Muscle of back (tissue), 11 donors: ENCODE measurements around the gene CITED2. TPM values are rescaled to one million over a fixed set of nuclear protein-coding genes. Genes with fewer than 3 reads are reported as not detected.
A peak's percentile ranks its signal among the peaks of the same experiment; 100 is the strongest.
"Not testable (repeated sequence)": the region's sequence is repeated elsewhere in the genome, so short reads cannot be mapped to it uniquely, and the experiment has no call there.

Experiments used
- DNase-seq, 3 donors: peaks; one replicate each; pipeline versions ENCODE4 v3.0.0 to v3.0.0-alpha.2; 2013
- polyA plus RNA-seq, 10 donors: library from polyadenylated mRNA; unstranded; fragments of 120-200 nt; gene quantifications; one replicate each; pipeline ENCODE4 v1.2.1, GENCODE V29; 2013; ENCODE audit not compliant: insufficient read length in 10 of 10

CITED2 gene
- polyA plus RNA-seq, 10 donors: 61.2 to 117 (median 96.5) TPM

DNA sequence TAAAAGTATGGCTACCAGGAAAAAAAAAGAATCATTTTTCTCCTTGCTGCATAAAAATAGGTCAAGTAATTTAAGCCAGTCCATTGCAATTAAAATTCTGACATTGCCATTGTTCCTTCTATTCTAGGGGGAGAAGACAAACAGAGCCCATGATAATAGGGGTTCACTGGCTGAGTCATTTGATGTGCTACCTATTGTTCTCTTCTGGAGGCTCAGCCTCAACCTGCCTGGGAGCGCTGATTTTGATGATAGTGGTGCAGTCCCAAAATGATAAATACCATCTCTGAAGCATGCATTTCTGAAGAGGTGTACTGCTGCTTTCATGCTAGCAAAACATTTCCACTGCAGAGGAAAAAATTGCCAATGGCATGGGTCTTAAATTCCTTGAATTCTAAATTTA lies 5.8 kb downstream of the CITED2 start:
- no peak for DNase-seq

DNA sequence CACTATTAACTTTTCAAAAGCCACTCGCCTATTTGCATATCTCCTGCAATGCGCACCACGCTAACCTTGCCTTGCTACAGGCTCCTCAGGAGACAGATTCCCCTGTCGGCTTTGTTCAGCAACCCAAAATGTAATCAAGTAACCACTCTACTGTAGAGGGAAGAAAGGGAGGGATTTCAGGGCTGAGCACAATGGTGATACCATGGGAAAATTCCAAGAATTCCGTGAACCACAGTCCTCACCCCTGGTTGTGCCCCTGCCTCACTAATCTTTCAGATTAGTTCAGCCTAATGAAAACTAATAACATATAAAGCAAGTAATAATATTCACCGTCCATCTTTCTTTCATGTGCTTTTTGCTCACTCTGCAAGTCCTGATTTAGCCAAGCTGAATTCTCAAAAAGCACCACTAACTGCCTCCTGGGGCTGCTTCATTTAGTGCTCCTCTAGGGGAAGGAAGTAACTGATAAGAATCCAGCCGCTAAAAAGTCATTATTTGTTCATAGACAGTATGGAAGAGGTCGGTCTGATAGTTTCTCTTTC lies 6.6 kb downstream of the CITED2 start:
- no peak for DNase-seq

DNA sequence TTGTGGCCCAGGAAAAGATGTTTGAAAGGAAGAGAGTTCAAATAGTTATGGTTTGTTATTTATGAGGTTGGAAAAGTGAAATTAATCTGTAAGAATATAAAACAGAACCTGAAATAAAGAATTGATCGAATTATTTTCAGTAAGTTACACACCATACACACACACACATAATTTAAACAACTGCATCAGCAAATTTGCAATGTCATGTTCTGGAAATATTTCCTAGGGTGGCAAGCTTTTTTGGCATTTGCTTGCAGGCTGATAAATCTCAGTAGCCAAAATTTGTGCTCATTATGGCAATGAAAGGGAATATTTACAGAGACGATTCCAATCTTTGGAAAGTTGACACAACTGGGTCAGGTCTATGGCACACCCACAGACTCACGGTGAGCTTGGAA lies 9.5 kb downstream of the CITED2 start:
- no peak for DNase-seq

DNA sequence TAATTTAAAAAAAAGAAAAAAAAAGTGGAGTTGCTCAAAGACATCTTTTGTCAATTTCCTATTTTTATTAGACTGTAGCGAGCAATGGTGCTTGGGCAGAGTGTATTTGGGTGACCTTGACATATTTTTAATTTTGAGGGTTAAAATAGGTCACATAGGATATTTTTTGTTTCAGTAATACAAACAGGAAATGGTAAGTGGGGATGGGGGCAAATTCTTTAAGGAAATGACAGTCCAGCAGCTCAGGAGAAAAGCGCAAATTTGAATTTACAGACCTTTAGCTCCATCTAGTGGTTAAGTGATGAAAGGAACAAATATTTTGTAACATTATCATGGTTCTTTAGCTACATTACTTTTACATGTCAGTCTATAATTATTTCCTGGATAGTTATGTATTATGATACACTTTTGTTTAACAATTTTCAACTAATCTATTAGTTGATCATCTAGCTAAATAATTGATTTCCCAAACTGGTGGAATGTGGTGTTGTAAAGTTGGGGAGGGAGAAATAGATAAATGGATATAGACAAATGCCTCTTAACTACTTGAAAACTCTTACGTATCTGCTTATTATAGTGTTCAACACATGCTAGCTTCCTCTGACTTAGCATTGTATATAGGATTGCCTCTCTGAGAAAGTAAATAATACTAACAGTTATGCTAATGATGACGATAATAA lies 10.0 kb downstream of the CITED2 start:
- DNase-seq: peak; percentile 49 to 73 (median 64)

DNA sequence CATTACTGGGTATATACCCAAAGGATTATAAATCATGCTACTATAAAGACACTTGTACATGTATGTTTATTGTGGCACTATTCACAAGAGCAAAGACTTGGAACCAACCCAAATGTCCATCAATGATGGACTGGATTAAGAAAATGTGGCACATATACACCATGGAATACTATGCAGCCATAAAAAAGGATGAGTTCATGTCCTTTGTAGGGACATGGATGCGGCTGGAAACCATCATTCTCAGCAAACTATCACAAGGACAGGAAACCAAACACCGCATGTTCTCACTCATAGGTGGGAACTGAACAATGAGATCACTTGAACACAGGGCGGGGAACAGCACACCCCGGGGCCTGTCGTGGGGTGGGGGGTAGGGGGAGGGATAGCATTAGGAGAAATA lies 10.7 kb downstream of the CITED2 start:
- not testable (repeated sequence) for DNase-seq

DNA sequence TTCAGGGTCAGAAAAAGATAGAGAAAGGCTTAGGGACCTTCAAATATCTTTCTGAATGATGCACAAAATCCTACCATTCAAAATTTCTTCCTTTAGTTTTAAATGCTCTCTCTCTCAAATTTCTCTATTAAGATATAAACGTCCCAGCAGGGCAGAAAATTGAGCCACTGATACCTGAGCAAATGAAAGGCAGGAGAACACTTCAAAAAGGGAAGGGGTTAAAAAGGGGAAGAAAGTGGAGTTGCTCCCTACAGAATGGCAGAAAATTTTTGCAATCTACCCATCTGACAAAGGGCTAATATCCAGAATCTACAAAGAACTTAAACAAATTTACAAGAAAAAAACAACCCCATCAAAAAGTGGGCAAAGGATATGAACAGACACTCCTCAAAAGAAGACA lies 11.3 kb downstream of the CITED2 start:
- not testable (repeated sequence) for DNase-seq

DNA sequence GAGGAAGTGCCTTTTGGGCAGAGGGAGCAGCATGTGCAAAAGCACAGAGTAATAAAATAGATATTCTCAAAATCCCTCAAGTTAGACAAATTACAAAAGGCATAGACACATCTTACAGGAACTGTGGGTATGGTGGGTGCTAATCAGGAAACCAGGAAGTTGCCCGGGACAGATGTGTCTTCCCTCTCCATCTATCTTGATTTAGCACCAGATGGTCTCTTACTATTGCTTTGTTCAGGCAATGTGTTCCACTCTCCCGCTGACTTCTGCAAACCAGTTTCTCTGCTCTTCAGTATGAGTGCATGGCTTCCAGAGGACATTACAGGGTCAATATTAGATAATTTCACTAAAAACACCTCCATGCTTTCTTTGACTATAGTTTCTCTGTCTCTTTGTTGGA lies 13.2 kb downstream of the CITED2 start:
- no peak for DNase-seq

DNA sequence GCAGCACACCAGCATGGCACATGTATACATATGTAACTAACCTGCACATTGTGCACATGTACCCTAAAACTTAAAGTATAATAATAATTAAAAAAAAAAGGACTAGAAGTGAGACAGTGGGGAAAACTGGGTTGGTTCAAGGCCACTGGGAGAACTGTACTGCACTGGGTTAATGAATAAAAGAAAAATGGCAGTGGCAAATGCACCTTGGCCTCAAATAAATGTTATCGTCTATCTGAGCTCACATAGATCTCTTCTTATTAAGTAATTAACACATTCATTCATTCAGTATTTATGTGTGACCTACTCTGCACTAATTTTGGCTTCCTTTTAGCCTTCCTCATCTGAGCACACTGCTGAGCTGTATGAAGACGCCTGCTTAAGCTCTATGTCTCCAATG lies 17.5 kb downstream of the CITED2 start:
- no peak for DNase-seq

DNA sequence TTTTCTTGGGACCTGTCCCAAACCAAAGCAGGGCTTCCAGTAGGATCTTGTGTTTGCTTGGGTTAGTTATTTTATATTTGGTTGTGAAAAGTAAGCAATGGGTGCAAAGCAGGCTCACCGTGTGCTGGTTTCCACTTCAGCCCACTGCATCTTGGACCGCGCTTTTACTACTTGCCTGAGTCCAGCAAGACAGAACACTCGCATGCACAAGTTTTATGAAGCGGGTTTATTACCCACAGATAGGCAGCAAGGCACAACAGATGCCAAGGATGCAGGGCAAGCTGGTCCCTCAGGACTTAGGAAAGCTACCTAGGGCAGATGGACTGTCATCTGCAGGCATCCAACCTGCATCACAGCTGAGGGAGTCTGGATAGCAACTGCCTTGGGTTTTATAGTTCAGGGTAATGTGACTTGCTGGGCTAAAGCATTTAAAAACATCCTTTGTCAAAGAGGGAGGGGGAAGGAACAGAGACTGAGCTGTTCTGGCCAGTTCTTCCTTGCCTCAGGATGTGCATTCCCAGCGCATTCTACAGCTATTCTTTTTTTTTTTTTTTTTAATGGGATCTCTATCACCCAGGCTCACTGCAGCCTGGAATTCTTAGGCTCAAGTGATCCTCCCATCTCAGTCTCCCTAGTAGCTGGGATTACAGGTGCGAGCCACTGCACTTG lies 18.5 kb downstream of the CITED2 start:
- DNase-seq: no peak

DNA sequence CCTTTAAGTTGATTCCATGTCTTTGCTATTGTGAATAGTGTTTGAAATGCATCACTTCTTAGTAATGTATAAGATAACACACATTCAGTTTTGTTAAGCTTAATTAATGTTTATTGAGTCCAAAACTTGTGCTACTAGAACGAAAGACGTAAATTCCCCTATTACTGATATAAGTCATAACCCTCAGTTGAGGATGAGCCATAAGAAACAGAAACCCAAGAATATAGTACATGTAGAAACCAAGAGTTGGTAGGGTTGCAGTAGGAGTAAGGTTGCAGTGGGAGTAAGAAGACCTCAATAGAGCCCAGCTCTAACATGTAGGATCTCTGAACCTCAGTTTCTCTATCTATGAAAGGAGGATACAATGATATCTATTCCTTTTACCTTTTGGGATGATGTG lies 19.3 kb downstream of the CITED2 start:
- no peak for DNase-seq

DNA sequence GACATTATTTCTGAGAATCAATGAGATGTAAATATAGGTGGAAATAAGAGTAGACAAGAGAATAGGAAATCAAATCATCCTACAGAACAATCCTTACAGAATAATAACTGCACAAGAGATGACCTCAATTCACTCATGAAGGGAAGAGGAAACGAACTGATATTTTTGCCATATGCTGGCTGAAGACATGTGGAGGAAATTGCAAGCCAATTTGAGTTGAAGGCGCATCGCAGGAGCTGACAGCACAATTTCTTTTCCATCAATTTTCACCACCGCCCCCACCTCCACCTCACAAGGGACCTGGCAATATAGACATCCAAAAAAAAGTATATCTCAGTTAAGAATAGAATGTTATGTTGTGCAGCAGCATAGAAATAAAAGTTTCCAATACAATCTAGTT lies 20.3 kb downstream of the CITED2 start:
- DNase-seq: peak in 1 of 3 donors; percentile 61

DNA sequence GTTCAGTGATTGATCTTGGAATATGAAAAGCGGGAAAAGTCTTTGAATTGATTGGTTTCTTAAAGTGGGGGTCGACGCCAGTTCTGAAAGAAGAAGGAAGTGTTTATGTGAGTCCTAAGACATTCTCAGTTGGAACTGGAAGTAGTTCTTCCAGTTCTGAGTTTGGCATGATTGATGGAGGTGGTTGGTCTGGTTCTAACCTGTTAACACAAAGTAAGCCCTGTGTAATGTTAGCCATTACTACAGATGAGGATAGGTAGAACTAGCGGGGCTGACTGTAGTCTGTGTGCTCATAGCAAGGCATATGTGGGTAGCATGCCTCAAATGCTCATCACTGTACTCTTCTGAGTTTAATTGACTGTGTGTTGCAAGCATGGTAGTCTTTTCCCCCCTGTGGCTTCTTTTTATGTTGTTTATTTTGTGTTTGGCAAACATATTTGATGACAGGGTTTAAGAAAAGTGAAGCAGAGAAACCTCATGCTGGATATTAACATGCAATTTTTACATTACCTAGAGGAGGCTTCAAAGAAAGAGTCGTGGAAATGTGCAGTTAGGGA lies 24.9 kb downstream of the CITED2 start:
- DNase-seq: no peak

DNA sequence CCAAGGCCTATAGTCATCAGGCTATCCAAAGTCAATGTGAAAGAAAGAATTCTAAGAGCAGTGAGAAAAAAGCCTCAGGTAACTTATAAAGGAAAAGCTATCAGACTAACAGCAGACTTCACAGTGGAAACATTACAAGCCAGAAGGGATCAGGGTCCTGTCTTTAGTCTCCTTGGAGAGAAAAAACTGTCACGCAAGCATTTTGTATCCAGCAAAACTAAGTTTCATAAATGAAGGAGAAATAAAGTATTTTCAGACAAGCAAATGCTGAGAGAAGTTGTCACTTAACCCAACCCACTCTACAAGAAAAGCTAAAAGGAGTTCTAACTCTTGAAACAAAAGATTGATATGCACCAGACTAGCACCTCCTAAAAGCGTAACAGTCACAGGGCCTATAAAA lies 28.1 kb downstream of the CITED2 start:
- no peak for DNase-seq

DNA sequence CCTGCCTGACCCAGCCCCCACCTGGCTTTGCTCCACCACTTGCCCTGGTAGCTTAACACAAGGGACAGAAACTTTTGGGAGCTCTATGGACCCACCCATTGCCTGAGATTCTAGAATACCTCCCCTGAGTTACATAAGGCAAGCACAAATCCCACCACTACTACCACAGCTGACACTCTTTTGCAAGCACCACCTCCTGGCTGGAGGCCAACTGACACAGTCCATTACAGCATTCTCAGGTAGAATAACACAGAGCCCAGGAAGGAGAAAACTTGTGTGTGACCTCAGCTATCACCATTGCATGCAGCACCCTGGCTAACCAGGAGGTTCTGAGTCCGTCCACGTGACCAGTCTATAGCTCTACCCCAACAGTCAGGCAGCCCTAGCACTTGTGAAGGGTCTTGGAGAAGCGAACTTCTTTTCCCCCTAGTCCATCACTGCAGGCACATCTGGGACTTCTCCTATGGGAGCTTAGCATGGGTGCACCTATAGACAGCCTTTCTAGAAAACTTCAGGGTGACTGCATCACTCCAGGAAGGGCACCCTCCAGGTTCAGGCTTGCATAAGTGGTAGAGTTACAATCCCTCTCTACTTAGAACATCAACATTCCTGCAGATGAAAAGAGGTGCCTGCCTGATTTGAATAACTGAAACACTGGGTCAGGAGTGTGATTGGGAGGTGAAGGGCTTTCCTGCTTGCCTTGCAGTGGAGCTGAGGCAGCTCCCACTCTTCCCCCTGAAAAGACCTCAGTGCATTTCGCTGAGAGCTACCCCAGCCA lies 30.1 kb downstream of the CITED2 start:
- DNase-seq: no peak

DNA sequence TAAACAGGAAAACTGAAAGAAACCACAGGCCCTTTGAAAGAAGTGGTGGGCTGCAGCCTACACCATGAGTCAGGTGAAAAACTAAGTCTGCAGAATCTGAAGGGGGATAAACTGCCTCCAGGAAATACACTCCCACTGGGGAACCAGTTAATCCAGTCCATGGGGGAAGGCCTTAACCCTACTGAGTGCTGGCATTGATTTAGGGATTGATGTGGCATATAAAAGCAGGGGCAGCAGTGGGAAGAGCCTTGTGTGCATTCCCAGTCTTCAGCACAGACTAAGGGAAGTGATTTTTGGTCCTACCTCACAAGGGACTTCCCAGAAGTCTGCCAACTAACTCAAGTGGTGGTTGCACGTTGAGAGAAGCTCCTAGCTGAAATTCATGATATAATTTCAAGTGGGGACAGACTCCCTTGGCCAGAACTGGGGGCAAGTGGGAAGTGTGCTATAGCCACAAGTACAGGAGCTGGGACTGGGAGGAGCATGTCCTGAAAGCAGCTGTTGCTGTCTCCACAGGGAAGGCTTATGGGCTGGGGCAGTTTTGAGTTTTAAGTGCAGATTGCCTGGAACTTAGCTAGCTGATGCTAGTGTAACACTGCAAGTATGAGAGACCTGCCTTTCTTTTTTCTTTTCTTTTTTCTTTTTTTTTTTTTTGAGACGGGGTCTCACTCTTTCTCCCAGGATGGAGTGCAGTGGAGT lies 31.2 kb downstream of the CITED2 start:
- no peak for DNase-seq

DNA sequence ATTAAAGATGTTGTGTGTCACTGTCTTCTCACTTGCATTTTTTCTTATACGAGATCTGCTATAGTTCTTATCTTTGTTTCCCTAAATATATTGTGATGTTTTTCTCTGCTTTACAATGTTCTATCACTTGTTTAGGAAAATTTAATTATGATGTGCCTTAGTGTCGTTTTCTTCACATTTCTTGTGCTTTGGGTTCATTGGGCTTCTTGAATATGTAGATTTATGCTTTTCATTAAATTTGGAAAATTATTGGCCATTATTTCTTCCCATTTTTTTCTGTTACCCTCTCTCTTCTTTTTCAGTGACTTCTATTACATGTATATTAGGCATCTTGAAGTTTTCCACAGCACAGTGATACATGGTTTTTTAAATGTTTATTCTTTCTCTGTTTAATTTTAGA lies 33.4 kb downstream of the CITED2 start:
- no peak for DNase-seq

DNA sequence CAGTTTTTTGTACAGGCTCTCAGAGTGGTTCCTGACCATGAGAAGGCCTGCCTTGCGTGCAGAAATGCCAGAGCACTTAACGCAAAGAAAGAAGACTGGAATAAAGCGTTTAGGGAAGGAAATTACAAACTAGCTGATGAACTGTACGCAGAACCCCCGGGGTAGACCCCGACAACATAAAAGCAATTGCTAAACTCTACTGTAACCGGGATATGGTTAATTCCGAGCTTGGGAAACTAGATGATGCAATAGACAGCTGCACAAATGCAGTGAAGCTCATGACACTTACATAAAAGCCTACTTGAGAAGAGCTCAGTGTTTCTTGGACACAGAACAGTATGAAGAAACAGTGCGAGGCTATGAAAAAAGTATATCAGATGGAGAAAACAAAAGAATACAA lies 35.7 kb downstream of the CITED2 start:
- DNase-seq: peak; percentile 61 to 80 (median 63)

DNA sequence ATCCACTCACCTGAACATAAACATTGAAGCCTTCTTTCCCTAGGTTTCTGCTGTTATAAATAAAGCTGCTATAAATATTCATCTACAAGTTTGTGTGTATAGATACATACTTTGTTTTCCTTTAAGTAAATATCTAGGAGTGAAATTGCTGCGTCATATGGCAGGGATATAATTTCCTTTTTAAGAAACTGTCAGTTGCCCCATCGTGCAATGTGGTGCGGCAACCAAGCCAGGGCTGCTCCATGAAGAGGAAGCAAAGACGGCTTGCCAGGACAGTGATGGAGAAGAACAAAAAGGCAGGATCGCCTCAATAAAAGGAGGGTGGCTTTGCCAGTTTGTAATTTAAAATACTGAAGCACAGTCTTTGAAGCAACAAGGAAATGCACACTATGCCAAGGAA lies 36.6 kb downstream of the CITED2 start:
- DNase-seq: no peak

DNA sequence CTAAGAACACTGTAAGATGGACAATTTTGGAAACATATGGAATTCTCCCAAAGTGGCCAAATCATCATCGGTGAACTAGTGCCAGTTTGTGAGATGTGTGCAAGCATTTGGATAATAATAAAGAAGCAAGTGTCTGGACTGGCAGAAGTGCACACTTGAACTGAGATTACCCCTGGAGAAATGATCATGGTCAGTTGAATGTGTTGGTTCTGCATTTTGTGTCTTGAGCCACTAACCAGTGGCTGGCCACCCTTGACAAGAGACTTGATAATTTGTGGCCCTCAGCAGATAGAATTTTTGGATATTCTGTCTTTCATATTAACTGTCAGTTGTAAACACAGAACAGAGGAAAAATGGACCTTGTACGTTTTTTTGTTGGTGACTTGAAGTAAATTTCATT lies 37.4 kb downstream of the CITED2 start:
- DNase-seq: no peak

DNA sequence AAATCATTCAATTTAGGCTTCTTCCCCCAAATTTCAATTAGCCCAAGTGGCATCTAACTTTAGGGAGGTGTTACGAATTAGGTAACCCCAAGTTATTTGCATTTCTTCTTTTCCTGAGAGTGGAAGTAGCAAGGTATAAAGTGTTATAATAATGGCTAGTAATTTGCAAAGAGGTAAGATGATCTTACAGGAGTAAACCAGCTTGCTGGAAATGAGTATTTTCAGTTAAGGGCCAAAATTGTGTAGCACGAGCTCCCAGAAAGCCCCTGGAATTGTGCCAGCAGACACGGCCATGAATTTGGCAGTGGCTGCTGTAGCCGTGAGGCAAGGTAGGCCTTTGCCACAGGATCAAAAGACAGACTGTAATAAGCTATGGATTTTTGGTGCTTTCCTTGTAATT lies 38.0 kb downstream of the CITED2 start:
- no peak for DNase-seq

DNA sequence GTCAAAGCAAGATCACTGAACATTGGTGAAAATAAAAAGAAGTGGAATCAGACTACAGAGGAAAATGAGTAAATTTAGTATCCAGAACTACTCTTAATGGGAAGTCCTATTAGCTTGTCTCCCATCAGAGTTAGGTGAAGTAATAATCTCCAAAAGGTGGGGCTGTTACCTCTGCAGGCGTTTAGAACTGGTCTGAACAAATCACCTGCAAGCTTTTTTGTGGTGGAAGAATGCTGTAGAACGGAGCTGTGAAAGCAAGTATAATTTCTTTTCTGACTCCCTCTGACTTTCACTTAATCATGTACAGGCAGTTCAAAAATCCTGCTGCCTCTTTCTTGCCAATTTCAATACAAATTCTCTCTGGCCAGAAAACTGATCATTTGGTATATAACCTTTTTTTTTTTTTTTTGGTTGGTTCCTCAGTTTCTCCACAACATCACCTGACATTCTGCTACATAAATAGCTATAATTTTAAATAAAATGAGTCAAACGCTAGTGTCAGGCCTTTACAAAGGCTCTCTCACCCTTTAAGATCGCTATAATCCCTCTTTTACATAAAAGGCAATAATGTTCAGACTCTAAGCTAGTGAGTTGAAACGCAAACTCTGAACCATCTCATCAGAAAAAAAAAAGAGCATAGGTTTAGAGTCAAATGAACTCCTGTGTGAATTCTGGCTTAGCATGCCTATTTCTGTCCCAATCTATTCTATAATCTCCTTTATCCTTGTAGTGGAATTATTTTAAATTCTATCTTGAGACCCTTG lies 38.8 kb downstream of the CITED2 start:
- DNase-seq: no peak
